SK-N-MC (cell line): ENCODE data around the gene NDUFS6.
"Not testable (repeated sequence)": the region's sequence is repeated elsewhere in the genome, so short reads cannot be mapped to it uniquely, and the experiment has no call there.

Experiments used
- DNase-seq: peaks from one replicate; pipeline ENCODE4 v3.0.0-alpha.2; 2011; ENCODE audit warnings: low read depth, low spot score
- H3K27ac ChIP-seq: fragments of 200-600 bp; sonication (generic); 2 replicates; pipeline ENCODE4 v1.5.1; 2016; ENCODE audit warnings: mixed run types
- H3K36me3 ChIP-seq: fragments of 200-600 bp; sonication (generic); 2 replicates; pipeline ENCODE4 v1.6.1; 2017; ENCODE audit warnings: antibody characterized with exemption, low read length, mixed read lengths; ENCODE audit not compliant: insufficient read depth
- H3K4me3 ChIP-seq: fragments of 200-600 bp; sonication (generic); 2 replicates; pipeline ENCODE4 v1.5.1; 2016
- H3K9ac ChIP-seq: fragments of 200-600 bp; sonication (generic); 2 replicates; pipeline ENCODE4 v1.8.0; 2017; ENCODE audit warnings: mixed run types, mixed read lengths; ENCODE audit not compliant: insufficient read length
- H3K9me3 ChIP-seq: fragments of 200-600 bp; sonication (generic); 2 replicates; pipeline ENCODE4 v1.6.1; 2017; ENCODE audit warnings: low read depth, mild to moderate bottlenecking, antibody characterized with exemption, low read length, moderate library complexity, mixed read lengths
- EZH2 ChIP-seq: fragments of 200-600 bp; sonication (generic); IDR thresholded peaks from one replicate; pipeline ENCODE4 v1.6.1; 2017; ENCODE audit warnings: antibody characterized with exemption
- FOXP2 ChIP-seq: optimal IDR thresholded peaks from 2 replicates; pipeline ENCODE3; 2011; ENCODE audit warnings: mild to moderate bottlenecking, moderate library complexity; ENCODE audit not compliant: insufficient read depth; ENCODE audit errors: extremely low read length, control extremely low read depth
- POLR2AphosphoS5 ChIP-seq: IDR thresholded peaks from 2 replicates; pipeline ENCODE4 v1.6.1; 2012; ENCODE audit warnings: mild to moderate bottlenecking, low read depth, low read length, borderline replicate concordance

NDUFS6 gene

DNA sequence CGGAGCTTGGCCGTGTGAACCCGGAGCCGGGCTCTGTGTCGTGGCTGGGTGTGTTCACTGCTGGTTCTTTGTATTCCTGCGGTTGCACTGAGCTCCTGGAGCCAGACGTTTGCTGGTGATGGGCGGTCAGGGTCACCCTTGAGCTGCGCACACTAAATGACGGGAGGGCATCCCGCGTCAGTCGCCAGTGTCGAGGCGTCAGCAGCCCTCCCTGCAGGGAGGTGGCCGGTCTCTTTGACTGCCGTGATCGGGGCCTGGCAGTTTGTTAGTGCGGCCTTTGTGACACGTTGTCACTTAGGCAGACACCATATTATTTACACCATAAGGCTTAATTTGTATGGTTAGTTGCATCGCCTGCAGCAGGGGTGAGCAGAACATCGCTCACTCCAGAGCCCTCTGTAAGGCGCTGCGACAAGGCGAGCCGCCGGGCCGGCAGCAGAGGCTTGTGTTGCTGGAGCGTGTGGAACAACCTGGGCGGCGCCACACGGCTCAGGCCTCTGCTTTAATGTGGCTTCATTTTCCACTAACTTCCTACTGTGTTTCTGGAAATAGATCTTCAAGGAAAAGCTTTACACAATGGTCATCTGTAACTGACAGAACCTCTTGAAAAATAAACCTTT lies 8.3 kb downstream of the NDUFS6 start:
- Histone ChIP-seq H3K27ac (no peak overlapping the region), H3K9me3 (no peaks in the 10 kb centered on the region), H3K36me3 (peaks cover 87% of the 10 kb centered on the region), H3K4me3 (no peak overlapping the region), H3K9ac (no peak overlapping the region)
- no peak for DNase-seq
- no peak for TF ChIP-seq FOXP2
- TF ChIP-seq EZH2, result no peak
- TF ChIP-seq POLR2AphosphoS5, result no peak

DNA sequence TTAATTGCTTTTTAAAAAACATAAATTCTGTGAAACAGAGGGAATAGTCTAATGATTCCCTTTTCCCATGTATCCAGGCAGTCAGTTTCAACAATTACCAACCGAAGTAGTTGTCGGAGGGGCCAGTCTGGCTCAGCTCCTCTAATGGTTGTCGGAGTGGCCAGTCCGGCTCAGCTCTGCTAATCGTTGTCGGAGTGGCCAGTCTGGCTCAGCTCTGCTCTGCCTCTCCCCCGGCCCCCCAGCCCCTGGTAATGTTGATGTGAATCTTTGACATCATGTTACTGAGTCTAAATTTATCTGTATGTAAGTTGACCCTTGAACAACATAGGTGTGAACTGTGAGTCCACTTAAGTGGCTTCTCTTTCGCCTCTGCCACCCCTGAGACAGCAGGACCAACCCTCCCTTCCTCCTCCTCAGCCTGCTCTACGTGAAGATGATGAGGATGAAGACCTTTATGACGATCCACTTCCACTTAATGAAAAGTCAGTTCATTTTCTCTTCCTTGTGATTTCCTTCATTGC lies 9.4 kb downstream of the NDUFS6 start:
- Histone ChIP-seq H3K4me3 (no peak overlapping the region), H3K9ac (no peak overlapping the region), H3K9me3 (no peaks in the 10 kb centered on the region), H3K27ac (no peak overlapping the region), H3K36me3 (peaks cover 87% of the 10 kb centered on the region)
- DNase-seq, result no peak
- no peak for TF ChIP-seq EZH2
- no peak for TF ChIP-seq POLR2AphosphoS5
- no peak for TF ChIP-seq FOXP2

DNA sequence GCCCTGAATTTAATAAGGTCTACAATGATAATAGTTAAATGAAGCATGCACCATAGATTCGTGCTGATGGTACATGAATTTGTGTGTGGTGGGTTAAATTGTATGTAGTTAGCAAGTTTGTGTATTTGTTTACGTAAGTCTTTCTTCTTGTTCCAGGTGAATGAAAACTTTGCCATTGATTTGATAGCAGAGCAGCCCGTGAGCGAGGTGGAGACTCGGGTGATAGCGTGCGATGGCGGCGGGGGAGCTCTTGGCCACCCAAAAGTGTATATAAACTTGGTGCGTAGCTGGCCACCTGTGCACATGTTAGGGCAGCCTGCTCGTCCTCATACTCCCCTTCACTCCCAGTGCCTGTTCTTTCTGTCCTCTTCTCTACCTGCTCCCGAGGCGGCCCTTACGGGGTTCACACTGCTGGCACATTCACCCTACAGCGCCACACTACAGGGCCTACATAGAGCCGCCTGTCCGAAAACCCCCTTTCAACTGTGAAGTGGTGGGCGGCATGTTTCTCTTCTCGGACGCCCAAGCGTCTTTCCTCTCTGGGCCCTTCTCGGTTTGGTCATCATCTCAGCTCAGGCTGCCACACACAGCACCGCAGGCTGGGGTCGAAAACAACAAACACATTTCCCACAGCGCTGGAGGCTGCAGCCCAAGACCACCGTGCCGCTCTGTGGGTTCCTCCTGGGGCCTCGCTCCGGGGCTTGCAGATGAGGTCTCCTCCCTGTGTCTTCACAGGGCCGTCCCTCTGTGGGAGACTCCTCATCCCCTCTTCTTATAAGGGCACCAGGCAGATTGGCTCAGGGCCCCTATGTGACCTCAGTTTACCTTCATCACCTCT lies 13.2 kb downstream of the NDUFS6 start:
- Histone ChIP-seq H3K27ac (no peak overlapping the region), H3K9me3 (no peaks in the 10 kb centered on the region), H3K36me3 (peaks cover 76% of the 10 kb centered on the region), H3K9ac (no peak overlapping the region), H3K4me3 (no peak overlapping the region)
- no peak for TF ChIP-seq POLR2AphosphoS5
- TF ChIP-seq FOXP2, result no peak
- no peak for TF ChIP-seq EZH2
- DNase-seq, result no peak

DNA sequence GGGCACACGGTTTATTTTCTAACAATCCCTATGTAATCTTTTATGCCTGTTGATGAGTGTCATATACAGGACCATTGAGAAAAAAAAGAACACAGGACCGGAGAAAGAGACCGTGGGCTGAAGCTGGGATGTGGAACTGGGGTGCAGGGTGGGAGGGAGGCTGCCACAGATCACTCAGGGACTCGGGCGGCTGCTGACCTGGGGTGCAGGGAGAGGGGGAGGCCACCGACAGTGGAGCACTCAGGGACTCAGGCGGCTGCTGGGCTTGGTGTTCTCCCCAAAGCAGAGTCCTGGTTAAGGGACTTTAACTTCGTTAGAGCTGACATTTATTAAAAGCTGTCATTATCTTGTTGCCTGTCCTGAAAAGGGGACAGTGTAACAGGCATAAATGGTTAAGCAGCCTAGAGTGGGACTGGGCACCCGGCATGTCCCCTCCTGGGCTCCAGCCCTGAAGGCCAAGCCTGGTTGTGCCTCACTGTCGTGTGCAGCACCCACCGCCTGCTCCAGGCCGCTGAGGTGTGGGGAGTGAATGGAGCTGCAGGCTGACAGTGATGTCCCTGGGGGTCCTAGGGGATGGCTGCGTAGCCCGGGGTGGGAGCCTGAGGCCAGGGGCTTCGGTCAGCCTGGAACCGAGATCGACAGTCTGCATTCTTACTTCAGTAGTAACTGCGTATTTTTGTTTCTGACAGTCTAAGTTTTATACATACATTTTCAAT lies 14.0 kb downstream of the NDUFS6 start:
- Histone ChIP-seq H3K4me3 (no peak overlapping the region), H3K9me3 (no peaks in the 10 kb centered on the region), H3K9ac (no peak overlapping the region), H3K27ac (no peak overlapping the region), H3K36me3 (peaks cover 75% of the 10 kb centered on the region)
- TF ChIP-seq POLR2AphosphoS5, result no peak
- no peak for TF ChIP-seq EZH2
- TF ChIP-seq FOXP2, result no peak
- no peak for DNase-seq

DNA sequence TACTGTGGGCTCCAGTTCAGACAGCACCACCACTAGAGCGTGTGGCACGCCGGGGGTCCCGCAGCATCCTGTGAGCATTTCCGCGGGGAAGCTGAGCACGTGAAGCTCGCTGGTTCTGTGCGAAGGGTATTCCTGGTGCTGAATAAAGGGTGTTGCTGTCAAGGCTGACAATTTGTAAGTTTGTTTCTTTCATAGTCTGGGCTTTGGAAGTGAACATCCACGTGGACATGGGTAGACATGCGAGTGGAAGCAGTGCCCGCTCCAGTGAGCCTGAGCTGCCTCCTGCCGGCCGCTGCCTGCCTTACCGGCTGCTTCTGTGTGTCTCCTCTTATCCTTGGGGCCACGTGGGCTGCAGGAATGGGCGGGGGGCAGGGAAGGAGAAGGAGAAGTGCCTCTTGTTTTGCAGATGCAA lies 14.7 kb downstream of the NDUFS6 start:
- Histone ChIP-seq H3K9ac (no peak overlapping the region), H3K27ac (no peak overlapping the region), H3K36me3 (peaks cover 74% of the 10 kb centered on the region), H3K4me3 (no peak overlapping the region), H3K9me3 (no peaks in the 10 kb centered on the region)
- DNase-seq, result no peak
- TF ChIP-seq EZH2, result no peak
- TF ChIP-seq POLR2AphosphoS5, result no peak
- no peak for TF ChIP-seq FOXP2

GRCh38 chr5:1816495-1817089 lies 15.4 kb downstream of the NDUFS6 start:
- H3K36me3 ChIP-seq, result peaks cover 73% of the 10 kb centered on the region
- H3K4me3 ChIP-seq, H3K27ac ChIP-seq, DNase-seq, H3K9me3 ChIP-seq, H3K9ac ChIP-seq: not testable (repeated sequence)

GRCh38 chr5:1817261-1818043 lies 16.2 kb downstream of the NDUFS6 start:
- Histone ChIP-seq H3K27ac (no peak overlapping the region), H3K4me3 (no peak overlapping the region), H3K9me3 (no peaks in the 10 kb centered on the region), H3K9ac (no peak overlapping the region), H3K36me3 (peaks cover 67% of the 10 kb centered on the region)
- no peak for TF ChIP-seq EZH2
- no peak for TF ChIP-seq FOXP2
- no peak for TF ChIP-seq POLR2AphosphoS5
- no peak for DNase-seq

DNA sequence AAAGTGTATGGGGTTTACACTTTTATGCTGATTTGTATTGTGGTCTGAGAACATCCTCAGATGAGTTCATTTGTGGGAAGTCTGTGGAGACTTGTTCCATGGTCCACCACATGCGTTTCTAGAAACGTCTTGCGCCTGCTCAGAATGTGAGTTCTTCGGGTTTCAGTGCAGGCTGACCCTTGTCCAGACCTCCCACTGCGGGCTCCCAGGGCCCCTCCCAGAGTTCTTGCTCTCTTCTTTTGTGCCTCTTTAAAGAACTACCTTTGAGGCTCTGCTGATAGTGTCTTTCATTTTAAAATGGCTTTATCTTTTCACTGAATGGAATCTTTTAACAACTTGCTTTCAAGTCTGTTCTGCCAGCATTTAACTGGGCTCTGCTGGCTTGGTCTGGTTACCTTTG lies 17.6 kb downstream of the NDUFS6 start:
- no peak overlapping the region for H3K4me3 ChIP-seq
- no peak overlapping the region for H3K9ac ChIP-seq
- TF ChIP-seq POLR2AphosphoS5, result no peak
- no peak for TF ChIP-seq EZH2
- no peak for TF ChIP-seq FOXP2
- no peak for DNase-seq
- peaks cover 61% of the 10 kb centered on the region for H3K36me3 ChIP-seq
- H3K27ac ChIP-seq, result no peak overlapping the region
- H3K9me3 ChIP-seq, result no peaks in the 10 kb centered on the region
